ENCODE measurements around the gene GAS7.
"Not testable (repeated sequence)": the region's sequence is repeated elsewhere in the genome, so short reads cannot be mapped to it uniquely, and the experiment has no call there.

The GAS7 gene

GRCh38 chr17:10013365-10014112 is 184.9 kb downstream of the GAS7 start:
- TF ChIP-seq JUND (IDR thresholded peaks at IDR 0.05; ENCODE audit: low read depth), result no peak
- in situ Hi-C loops (cut with HindIII; ENCODE audit: low pct_unique_long_range_greater_than_20kb, low sequenced_read_pairs), result no loop called here
- DNase-seq (ENCODE audit: low read depth in 1 of 2, low spot score in 1 of 2), result no peak

GRCh38 chr17:10010752-10011151 is 187.7 kb downstream of the GAS7 start:
- in situ Hi-C loops (cut with HindIII; ENCODE audit: low pct_unique_long_range_greater_than_20kb, low sequenced_read_pairs), result no loop called here
- no peak for DNase-seq (ENCODE audit: low read depth in 1 of 2, low spot score in 1 of 2)
- TF ChIP-seq JUND (IDR thresholded peaks at IDR 0.05; ENCODE audit: low read depth), result no peak

- TF ChIP-seq JUND (IDR thresholded peaks at IDR 0.05; ENCODE audit: low read depth), result no peak
- no peak for DNase-seq (ENCODE audit: low read depth in 1 of 2, low spot score in 1 of 2)
- in situ Hi-C loops (cut with HindIII; ENCODE audit: low pct_unique_long_range_greater_than_20kb, low sequenced_read_pairs), result no loop called here
These were observed 194.7 kb downstream of the GAS7 start for GRCh38 chr17:10003705-10004104.

GRCh38 chr17:10002567-10003360 is 195.6 kb downstream of the GAS7 start:
- DNase-seq (ENCODE audit: low read depth in 1 of 2, low spot score in 1 of 2); in situ Hi-C loops (cut with HindIII; ENCODE audit: low pct_unique_long_range_greater_than_20kb, low sequenced_read_pairs): not testable (repeated sequence)

- TF ChIP-seq JUND (IDR thresholded peaks at IDR 0.05; ENCODE audit: low read depth), result no peak
- in situ Hi-C loops (cut with HindIII; ENCODE audit: low pct_unique_long_range_greater_than_20kb, low sequenced_read_pairs), result no loop called here
- DNase-seq (ENCODE audit: low read depth in 1 of 2, low spot score in 1 of 2), result no peak
These were observed 197.0 kb downstream of the GAS7 start for GRCh38 chr17:10001306-10001873.

GRCh38 chr17:9999919-10000695 is 198.3 kb downstream of the GAS7 start:
- no peak for DNase-seq (ENCODE audit: low read depth in 1 of 2, low spot score in 1 of 2)
- in situ Hi-C loops (cut with HindIII; ENCODE audit: low pct_unique_long_range_greater_than_20kb, low sequenced_read_pairs), result no loop called here
- no peak for TF ChIP-seq JUND (IDR thresholded peaks at IDR 0.05; ENCODE audit: low read depth)

- DNase-seq (ENCODE audit: low read depth in 1 of 2, low spot score in 1 of 2), result no peak
- no peak for TF ChIP-seq JUND (IDR thresholded peaks at IDR 0.05; ENCODE audit: low read depth)
- in situ Hi-C loops (cut with HindIII; ENCODE audit: low pct_unique_long_range_greater_than_20kb, low sequenced_read_pairs), result no loop called here
These were observed 200.3 kb downstream of the GAS7 start for GRCh38 chr17:9998060-9998459.

GRCh38 chr17:9994761-9995160 is 203.6 kb downstream of the GAS7 start:
- TF ChIP-seq JUND (IDR thresholded peaks at IDR 0.05; ENCODE audit: low read depth), result no peak
- in situ Hi-C loops (cut with HindIII; ENCODE audit: low pct_unique_long_range_greater_than_20kb, low sequenced_read_pairs), result no loop called here
- no peak for DNase-seq (ENCODE audit: low read depth in 1 of 2, low spot score in 1 of 2)

GRCh38 chr17:9991796-9992195 is 206.6 kb downstream of the GAS7 start:
- in situ Hi-C loops (cut with HindIII; ENCODE audit: low pct_unique_long_range_greater_than_20kb, low sequenced_read_pairs), result no loop called here
- no peak for DNase-seq (ENCODE audit: low read depth in 1 of 2, low spot score in 1 of 2)
- TF ChIP-seq JUND (IDR thresholded peaks at IDR 0.05; ENCODE audit: low read depth), result no peak

GRCh38 chr17:9991351-9991750 is 207.1 kb downstream of the GAS7 start:
- in situ Hi-C loops (cut with HindIII; ENCODE audit: low pct_unique_long_range_greater_than_20kb, low sequenced_read_pairs), result no loop called here
- TF ChIP-seq JUND (IDR thresholded peaks at IDR 0.05; ENCODE audit: low read depth), result no peak
- no peak for DNase-seq (ENCODE audit: low read depth in 1 of 2, low spot score in 1 of 2)

GRCh38 chr17:9987779-9988585 is 210.4 kb downstream of the GAS7 start:
- in situ Hi-C loops (cut with HindIII; ENCODE audit: low pct_unique_long_range_greater_than_20kb, low sequenced_read_pairs), result no loop called here
- no peak for TF ChIP-seq JUND (IDR thresholded peaks at IDR 0.05; ENCODE audit: low read depth)
- DNase-seq (ENCODE audit: low read depth in 1 of 2, low spot score in 1 of 2), result peak; percentile 13 to 24
